Pancreas (tissue), 10 donors: Measurements from ENCODE around the gene FRYL. TPM values are rescaled to one million over a fixed set of nuclear protein-coding genes. Genes with fewer than 3 reads are reported as not detected.
A peak's percentile ranks its signal among the peaks of the same experiment; 100 is the strongest.
"Not testable (repeated sequence)": the region's sequence is repeated elsewhere in the genome, so short reads cannot be mapped to it uniquely, and the experiment has no call there.

Experiments
- ATAC-seq, 4 donors: fragments of 200-7000 bp; cut with Tn5 transposase; one replicate each; pipeline versions ENCODE4 v1.8.0 to v1.9.1; 2020; ENCODE audit warnings: mild to moderate bottlenecking in 4 of 4, moderate library complexity in 4 of 4
- DNase-seq, 6 donors: peaks; one replicate each; pipeline ENCODE4 v3.0.0-alpha.2; 2020
- FAIRE-seq: peaks from 2 replicates; lab custom pipeline; 2012; peaks lifted over from hg19 to GRCh38; lab: Jason Lieb, UNC
- H3K27ac ChIP-seq, 4 donors: fragments of 200-600 bp; sonication (generic); 1 replicate in 3 of 4; 2 replicates in 1 of 4; pipeline versions ENCODE4 v1.5.0 to v1.8.0; 2020
- H3K27me3 ChIP-seq, 4 donors: fragments of 200-600 bp; one replicate each; pipeline ENCODE4 v1.8.0; 2021
- H3K36me3 ChIP-seq, 3 donors: fragments of 200-600 bp; sonication (generic) in 1 of 3; one replicate each; pipeline versions ENCODE4 v1.5.0 to v1.8.0; 2020 to 2021
- H3K4me1 ChIP-seq, 3 donors: fragments of 200-600 bp; one replicate each; pipeline ENCODE4 v1.8.0; 2021
- H3K4me3 ChIP-seq, 4 donors: fragments of 200-600 bp; sonication (generic) in 2 of 4; one replicate each; pipeline versions ENCODE4 v1.5.0 to v1.8.0; 2020 to 2021
- H3K9me3 ChIP-seq, 4 donors: fragments of 200-600 bp; one replicate each; pipeline ENCODE4 v1.8.0; 2021
- CTCF ChIP-seq, 4 donors: fragments of 200-600 bp; sonication (generic) in 3 of 4; IDR thresholded peaks; one replicate each; pipeline versions ENCODE4 v1.5.0 to v1.8.0; 2021; ENCODE audit warnings: antibody characterized with exemption in 4 of 4
- WGBS, 2 donors: extraction: QIAGEN DNeasy Blood & Tissue Kit; methylation state at CpG; one replicate each; pipeline ENCODE4 v1.1.7; 2013; 5-methylcytosine and 5-hydroxymethylcytosine counted together
- intact Hi-C, 3 donors: fragments of 100-400 bp; cut with DNase I; formaldehyde crosslinking; loops; one replicate each; pipeline versions ENCODE4 v1.11.1 to v1.14.2; 2022
- polyA plus RNA-seq, 2 donors: library from polyadenylated mRNA; stranded (reverse); fragments of 200-250 nt; gene quantifications; one replicate each; pipeline ENCODE4 v1.2.3, GENCODE V29; 2013
- total RNA-seq, 6 donors: library from RNA; stranded (reverse); fragmentation: NEBNext Ultra II Directional in 4 of 6; extraction: Animal tissue kit (Norgen Biotek cat#: 25700) in 4 of 6; gene quantifications; one replicate each; pipeline versions ENCODE4 v1.2.1 to v1.2.4, GENCODE V29; 2021 to 2023
- donor health status: healthy with polysubstance abuse.
- donor health status: DM: no; HTN: no; CAD: no; lungs with moderate emphysema.
- donor health status: DM: no; HTN: no; CAD: no.
- donor health status: control.
- donor health status: control.
- donor health status: Bipolar disorder and iron deficiency.
- donor health status: DM: yes; HTN: yes; CAD: no.
- donor health status: DM: no; HTN: no; CAD: no.
- donor health status: DM: no; HTN: no; CAD: no.
- donor health status: DM: yes; HTN: yes; CAD: no.

The FRYL gene
- total RNA-seq (10 to 100 TPM; 18.1 to 38.7 (median 21.9) TPM), polyA plus RNA-seq (10 to 100 TPM in 1 of 2 donors, 1 to 10 TPM in 1; 9.1 to 17.2 TPM)

GRCh38 chr4:48779998-48780864 is at the start of gene FRYL:
Gene FRYL (minus strand): TSS chr4:48780279. CDS start chr4:48634410, 145,869 bp downstream.
- H3K4me1 ChIP-seq, result peaks cover 7 to 29% (median 26%) of the 10 kb centered on the region in 3 donors
- peak within 1 kb of the TSS; percentile 95 to 97 (median 96) for H3K4me3 ChIP-seq
- peak; percentile 88 to 96 (median 92) for ATAC-seq
- no peak for TF ChIP-seq CTCF (IDR thresholded peaks at IDR 0.05)
- H3K9me3 ChIP-seq, result no peaks in the 10 kb centered on the region
- intact Hi-C loops, result no loop called here
- peak within 1 kb of the TSS; percentile 80 to 98 (median 94) for H3K27ac ChIP-seq
- 0 to 1% methylated on average over 48 to 51 of the region's 51 CpGs for WGBS, 2 donors
- H3K27me3 ChIP-seq, result no peaks in the 10 kb centered on the region
- DNase-seq, result peak; percentile 96 to 100 (median 99)
- no peaks in the 10 kb centered on the region for H3K36me3 ChIP-seq
- peak; percentile 98 for FAIRE-seq

- Histone ChIP-seq H3K4me1 (peaks cover 1 to 9% (median 6%) of the 10 kb centered on the region in 3 donors), H3K36me3 (no peaks in the 10 kb centered on the region), H3K27me3 (no peaks in the 10 kb centered on the region), H3K27ac (no peak overlapping the region), H3K4me3 (no peak overlapping the region), H3K9me3 (no peaks in the 10 kb centered on the region)
- no peak for TF ChIP-seq CTCF (IDR thresholded peaks at IDR 0.05)
- 75 to 80% methylated on average over 5 of the region's 5 CpGs for WGBS, 2 donors
- FAIRE-seq, result no peak
- intact Hi-C loops, result no loop called here
- DNase-seq, result no peak
- ATAC-seq, result no peak
Measured at GRCh38 chr4:48827622-48828021, 47.5 kb upstream of the FRYL start.

- H3K9me3 ChIP-seq, FAIRE-seq, H3K36me3 ChIP-seq, DNase-seq, intact Hi-C loops, H3K4me3 ChIP-seq, ATAC-seq, H3K27me3 ChIP-seq, H3K4me1 ChIP-seq, H3K27ac ChIP-seq: not testable (repeated sequence)
- WGBS, 2 donors, result 58 to 68% methylated on average over 2 of the region's 2 CpGs
Measured at GRCh38 chr4:48821431-48821830, 41.4 kb upstream of the FRYL start.

- H3K27me3 ChIP-seq, result no peaks in the 10 kb centered on the region
- H3K27ac ChIP-seq, result no peak overlapping the region
- no peak for ATAC-seq
- no peak overlapping the region for H3K4me3 ChIP-seq
- no peaks in the 10 kb centered on the region for H3K9me3 ChIP-seq
- peaks cover 0 to 12% (median 0%) of the 10 kb centered on the region in 3 donors for H3K4me1 ChIP-seq
- 92 to 93% methylated on average over 6 of the region's 6 CpGs for WGBS, 2 donors
- no peak for TF ChIP-seq CTCF (IDR thresholded peaks at IDR 0.05)
- no peak for DNase-seq
- intact Hi-C loops, result no loop called here
- no peaks in the 10 kb centered on the region for H3K36me3 ChIP-seq
- no peak for FAIRE-seq
Measured at GRCh38 chr4:48816971-48817370, 36.9 kb upstream of the FRYL start.

GRCh38 chr4:48816297-48816696 is 36.2 kb upstream of the FRYL start:
- H3K27me3 ChIP-seq, intact Hi-C loops, H3K4me3 ChIP-seq, DNase-seq, H3K27ac ChIP-seq, H3K9me3 ChIP-seq, H3K36me3 ChIP-seq, FAIRE-seq: not testable (repeated sequence)
- peak in 3 of 4 donors; percentile 29 to 58 (median 56) for ATAC-seq
- 44 to 56% methylated on average over 7 of the region's 7 CpGs for WGBS, 2 donors
- H3K4me1 ChIP-seq, result peaks cover 0 to 12% (median 0%) of the 10 kb centered on the region in 3 donors
